NAMALWA (cell line): ENCODE results near the gene KIAA0319L.

Source experiments
- DNase-seq: peaks from one replicate; pipeline ENCODE4 v3.0.0-alpha.2; 2015; ENCODE audit warnings: low spot score

The KIAA0319L gene

DNA sequence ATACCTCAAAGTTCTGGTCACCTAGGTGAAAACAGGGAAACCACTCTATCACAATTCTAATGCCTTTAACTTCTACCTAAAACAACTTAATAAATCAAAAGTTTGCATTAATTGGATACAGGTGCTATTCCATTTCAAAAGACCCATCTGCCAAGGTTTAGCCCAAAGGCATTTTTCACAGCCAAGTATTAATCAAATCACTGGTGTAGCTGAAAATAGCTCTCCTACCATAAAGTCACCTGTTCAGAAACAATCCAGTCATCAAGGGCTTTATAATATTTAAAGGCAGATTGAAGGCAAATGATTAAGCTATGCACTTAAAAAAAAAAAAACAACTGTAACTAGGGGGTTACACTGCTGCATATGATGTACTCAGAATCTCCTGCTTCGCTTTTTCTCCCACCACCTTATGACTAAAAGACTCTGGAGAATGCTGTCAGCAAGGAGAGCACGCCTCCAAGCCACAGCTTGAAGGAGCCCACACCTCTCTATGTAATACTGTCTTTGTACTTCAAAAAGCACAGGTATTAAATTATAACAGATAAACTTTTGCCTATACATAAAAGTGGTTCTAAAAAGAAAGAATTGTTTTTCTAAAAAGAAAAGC, 20.5 kb downstream of the KIAA0319L start:
- DNase-seq = no peak

- no peak for DNase-seq
These were observed 22.0 kb downstream of the KIAA0319L start for GRCh38 chr1:35535243-35535642.

GRCh38 chr1:35533586-35533985, 23.6 kb downstream of the KIAA0319L start:
- DNase-seq = no peak

GRCh38 chr1:35532497-35533223, 24.5 kb downstream of the KIAA0319L start:
- DNase-seq = no peak

GRCh38 chr1:35531368-35531767, 25.8 kb downstream of the KIAA0319L start:
- no peak for DNase-seq

DNA sequence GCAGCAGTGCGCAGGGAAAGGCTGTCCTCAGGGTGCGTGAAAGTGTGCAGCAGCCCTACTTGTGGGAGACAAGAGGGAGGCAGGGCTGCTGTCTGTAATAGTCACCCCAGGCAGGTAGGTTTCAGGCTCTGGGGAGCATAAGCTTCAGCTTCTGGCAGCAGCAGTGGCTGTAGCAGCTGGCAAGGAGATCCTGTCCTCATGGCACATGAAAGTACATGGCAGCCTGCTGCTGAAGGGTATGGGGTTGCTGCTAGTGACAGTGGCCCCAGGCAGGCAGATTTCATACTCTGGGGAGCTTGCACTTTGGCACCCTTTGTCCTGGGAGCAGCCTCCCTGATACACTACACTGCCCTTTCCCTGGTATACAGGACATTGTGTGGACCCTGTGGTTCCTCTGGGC, 26.3 kb downstream of the KIAA0319L start:
- no peak for DNase-seq

DNA sequence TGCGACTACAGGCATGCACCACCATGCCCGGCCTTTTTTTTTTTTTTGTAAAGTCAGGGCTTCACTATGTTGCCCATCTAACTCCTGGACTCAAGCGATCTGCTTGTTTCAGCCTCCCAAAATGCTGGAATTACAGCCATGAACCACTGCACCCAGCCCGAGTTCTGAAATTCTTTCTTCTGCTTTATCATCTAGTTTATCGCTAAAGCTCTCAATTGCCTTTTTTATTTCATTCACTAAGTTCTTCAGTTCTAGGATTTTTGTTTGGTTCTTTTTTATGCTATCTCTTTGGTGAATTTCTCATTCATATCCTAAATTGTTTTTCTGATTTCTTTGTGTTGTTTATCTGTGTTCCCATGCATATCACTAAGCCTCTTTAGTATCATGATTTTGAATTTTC, 27.0 kb downstream of the KIAA0319L start:
- no peak for DNase-seq

DNA sequence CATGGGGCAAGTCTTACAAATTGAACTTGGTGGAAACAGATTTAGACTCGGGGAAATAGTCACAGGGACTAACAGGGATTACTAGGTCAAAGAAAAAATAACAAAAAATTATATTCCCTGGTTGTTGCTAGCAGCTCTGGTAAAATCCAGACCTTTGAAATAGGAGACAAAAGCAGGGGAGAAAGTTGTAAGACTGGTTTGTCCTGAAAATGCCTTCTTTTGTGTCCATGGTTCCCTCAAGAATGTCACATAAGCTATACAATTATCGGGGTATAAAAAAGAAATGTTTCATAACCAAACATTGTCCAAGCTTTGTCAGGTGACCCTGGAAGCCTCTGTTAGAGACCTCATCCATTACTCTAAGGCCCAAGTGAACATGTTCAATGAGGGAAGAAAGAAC, 33.1 kb downstream of the KIAA0319L start:
- DNase-seq = no peak

DNA sequence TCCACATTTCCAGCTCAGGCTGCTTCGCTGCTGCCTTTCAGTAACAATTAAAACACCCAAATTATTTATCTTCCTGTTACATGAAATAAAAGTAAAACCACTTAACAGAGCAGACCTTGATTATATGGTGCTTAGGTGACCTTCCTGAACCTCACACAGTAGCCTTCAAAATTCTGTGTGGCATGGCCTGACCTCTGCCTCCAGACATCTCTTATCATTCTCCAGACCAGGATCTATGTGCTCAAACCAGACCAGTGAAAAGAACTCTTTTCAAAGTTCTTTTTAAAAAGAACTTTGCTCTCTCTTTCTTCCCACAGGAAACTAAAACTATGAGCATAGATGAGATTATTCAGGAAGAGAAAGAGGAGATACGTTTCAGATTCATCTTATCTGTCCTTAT, 37.8 kb downstream of the KIAA0319L start:
- no peak for DNase-seq

- no peak for DNase-seq
These were observed 39.0 kb downstream of the KIAA0319L start for GRCh38 chr1:35518183-35518582.

DNA sequence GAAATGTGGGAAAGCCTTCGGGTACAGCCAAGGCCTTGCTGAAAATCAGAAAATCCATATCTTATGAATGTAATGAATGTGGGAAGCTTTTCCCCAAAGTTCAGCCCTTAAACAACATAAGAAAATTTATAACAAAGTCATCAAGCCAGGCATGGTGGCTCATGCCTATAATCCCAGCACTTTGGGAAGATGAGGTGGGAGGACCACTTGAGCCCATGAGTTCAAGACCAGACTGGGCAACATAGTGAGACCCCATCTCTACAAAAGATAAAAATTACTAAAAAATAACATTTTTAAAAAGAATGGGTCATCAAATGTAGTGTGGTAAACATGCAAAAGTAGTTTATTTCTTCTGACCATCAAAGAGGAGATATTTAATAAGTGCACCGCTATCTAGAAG, 45.9 kb downstream of the KIAA0319L start:
- DNase-seq = no peak

DNA sequence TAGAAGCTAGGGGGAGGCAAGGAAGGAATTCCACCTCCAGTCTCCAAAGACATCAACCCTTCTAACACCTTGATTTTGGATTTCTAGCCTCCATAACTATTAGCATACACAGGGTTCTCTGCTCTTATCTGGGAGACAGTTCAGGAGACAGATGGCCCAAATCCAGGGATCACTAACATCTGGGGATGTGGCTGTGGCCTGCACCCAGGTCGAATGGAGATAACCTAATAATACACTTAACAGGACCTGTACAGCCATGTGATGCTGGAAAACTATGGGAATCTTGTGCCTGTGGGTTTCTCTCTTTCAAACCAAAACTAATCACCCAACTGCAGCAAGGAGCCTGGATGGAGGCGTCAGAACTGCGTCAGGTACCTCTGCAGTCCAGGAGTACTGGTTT, 47.6 kb downstream of the KIAA0319L start:
- no peak for DNase-seq

DNA sequence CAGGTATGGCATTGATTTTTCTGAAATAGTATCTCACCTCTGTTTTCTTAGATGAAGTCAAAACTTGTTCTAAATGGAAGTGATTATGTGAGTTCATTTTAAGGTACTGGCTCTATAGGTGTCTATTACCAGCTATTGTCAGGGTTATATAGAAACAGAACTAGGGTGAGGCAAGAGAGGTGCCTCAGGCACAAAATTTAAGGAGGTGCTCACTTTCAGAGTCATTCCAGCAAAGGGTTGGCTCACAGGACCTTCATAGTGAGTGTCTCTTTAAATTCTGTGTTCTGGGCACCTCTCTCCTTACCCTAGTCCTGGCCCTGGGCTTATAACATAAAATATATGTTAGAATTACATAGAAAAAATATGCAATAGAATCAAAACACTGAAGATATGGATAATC, 49.3 kb downstream of the KIAA0319L start:
- no peak for DNase-seq

GRCh38 chr1:35506960-35507912, 50.0 kb downstream of the KIAA0319L start:
- DNase-seq = peak; percentile 7

DNA sequence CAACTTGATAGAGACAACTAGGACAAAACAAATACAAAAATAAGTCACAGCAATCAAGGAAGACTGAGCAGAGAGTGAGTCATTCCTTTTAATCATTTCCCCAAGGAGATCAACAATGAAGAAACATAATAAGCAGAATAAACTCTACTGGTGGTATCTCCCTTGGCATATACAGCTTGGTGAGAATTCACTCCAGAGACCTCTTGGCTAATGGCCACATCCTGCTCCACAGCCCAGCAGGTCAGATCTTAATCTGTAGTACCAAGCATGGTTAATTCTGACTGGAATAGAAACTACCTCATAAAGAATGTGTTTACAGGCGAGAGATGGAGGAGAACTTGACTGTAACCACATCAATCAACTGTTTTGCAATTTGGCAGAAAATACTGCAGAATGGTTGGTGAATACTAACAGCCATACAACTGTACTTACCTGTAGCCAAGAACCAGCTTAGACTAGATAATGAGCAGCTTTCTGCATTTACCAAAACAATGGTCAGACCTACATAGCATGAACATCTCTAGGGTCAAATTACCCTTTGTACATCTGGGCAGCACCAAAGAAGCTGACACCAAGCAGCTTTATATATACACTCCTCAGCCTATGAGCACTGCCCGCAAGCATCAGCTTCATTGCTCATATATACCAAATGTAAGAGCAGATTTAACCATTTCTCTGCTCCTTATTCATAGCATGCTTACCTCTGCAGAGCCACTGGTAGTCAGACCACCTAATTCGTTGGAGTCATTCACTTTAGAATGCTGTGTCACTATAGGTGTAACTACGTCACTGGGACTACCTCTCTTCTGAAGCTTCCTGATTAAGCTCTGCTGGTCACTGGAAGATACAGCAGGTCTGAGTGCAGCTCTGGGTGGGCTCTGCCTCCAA, 51.0 kb downstream of the KIAA0319L start:
- DNase-seq = peak; percentile 53

DNA sequence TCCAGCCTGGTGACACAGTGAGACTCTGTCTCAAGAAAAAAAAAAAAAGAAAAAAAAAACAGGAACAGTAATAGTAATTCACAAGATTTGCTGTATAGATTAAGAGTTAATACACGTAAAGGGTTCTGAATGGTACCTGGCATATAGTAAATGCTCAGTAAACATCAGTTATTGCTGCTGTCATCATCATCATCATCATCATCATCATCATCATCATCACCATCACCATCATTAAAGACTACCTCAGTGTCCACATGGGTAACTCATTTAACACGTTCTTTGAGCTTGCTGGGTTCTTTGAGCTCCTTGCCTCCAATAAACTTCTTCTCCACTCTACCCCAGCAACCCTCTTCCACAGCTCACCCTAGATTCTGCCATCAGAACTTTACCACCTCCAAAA, 55.0 kb downstream of the KIAA0319L start:
- no peak for DNase-seq

DNA sequence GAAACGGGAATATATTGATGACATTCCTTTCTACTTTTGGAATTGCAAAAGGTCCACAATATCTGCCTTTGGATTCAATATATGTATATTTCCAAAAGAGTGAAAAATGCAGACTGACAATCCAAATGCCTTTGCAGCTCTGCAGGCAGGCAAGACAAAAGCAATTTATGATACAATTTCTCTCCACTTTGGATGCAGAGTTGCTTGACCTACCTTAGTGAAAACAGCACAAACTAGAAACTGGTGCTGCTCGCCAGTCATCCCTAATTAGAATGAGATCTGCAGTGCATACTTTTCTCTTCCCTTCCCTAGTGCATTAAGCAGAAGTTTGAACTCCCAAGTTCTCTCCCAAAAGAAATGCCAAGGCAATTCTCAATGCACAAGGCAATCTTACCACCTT, 56.8 kb downstream of the KIAA0319L start:
- DNase-seq = no peak

- no peak for DNase-seq
These were observed 57.5 kb downstream of the KIAA0319L start for GRCh38 chr1:35499652-35500176.

- no peak for DNase-seq
These were observed 58.0 kb downstream of the KIAA0319L start for GRCh38 chr1:35499231-35499630.

DNA sequence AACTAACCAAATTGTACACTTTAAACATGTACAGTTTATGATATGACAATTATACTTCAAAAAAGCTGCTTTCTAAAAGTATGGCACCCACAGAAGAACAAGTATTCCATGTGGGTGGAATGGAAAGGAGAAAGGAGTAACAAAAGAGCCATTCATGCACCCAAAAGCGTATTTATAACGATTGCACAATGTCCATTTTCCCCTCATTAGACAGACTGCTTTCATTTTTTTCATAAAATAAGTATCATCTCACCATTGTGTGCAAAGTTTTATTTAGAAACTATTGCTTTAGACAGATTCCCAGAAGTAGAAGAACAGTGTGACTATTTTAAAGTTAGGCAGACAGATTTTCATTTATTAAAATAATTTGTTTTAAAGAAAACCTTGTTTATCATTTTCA, 59.6 kb downstream of the KIAA0319L start:
- no peak for DNase-seq

- no peak for DNase-seq
These were observed 67.0 kb downstream of the KIAA0319L start for GRCh38 chr1:35490250-35490649.

- DNase-seq = no peak
These were observed 68.9 kb downstream of the KIAA0319L start for GRCh38 chr1:35488336-35488735.
